Osteoblast (primary cell): ENCODE measurements around the gene MAGEA9B. TPM values are rescaled to one million over a fixed set of nuclear protein-coding genes. Genes with fewer than 3 reads are reported as not detected.
"Not testable (repeated sequence)": the region's sequence is repeated elsewhere in the genome, so short reads cannot be mapped to it uniquely, and the experiment has no call there.

Experiments
- DNase-seq: peaks from one replicate; pipeline ENCODE4 v3.0.0; 2011; ENCODE audit warnings: low spot score, mixed read lengths; ENCODE audit not compliant: insufficient read length; ENCODE audit errors: missing footprints
- H2AFZ ChIP-seq: 2 replicates; pipeline ENCODE4 v1.6.0; 2011; ENCODE audit warnings: mild to moderate bottlenecking, low read length
- H3K27ac ChIP-seq: 2 replicates; pipeline ENCODE4 v1.5.1; 2011; ENCODE audit warnings: mild to moderate bottlenecking, low read depth, low read length, moderate library complexity
- H3K27me3 ChIP-seq: 2 replicates; pipeline ENCODE4 v1.6.0; 2012; ENCODE audit warnings: mild to moderate bottlenecking, control low read depth, inconsistent platforms, low read length, moderate library complexity; ENCODE audit not compliant: insufficient read depth
- H3K36me3 ChIP-seq: 2 replicates; pipeline ENCODE4 v1.5.1; 2011; ENCODE audit warnings: mild to moderate bottlenecking, low read length, control low read depth, moderate library complexity; ENCODE audit not compliant: insufficient read depth
- H3K4me1 ChIP-seq: 2 replicates; pipeline ENCODE4 v1.5.1; 2011; ENCODE audit warnings: mild to moderate bottlenecking, low read length, control low read depth, moderate library complexity; ENCODE audit not compliant: insufficient read depth
- H3K4me2 ChIP-seq: 2 replicates; pipeline ENCODE4 v1.6.0; 2011; ENCODE audit warnings: mild to moderate bottlenecking, low read length; ENCODE audit not compliant: insufficient read depth
- H3K4me3 ChIP-seq: fragments of 200-600 bp; sonication (generic); 3 replicates; pipeline ENCODE4 v1.5.1; 2012; ENCODE audit warnings: mild to moderate bottlenecking, low read length, inconsistent platforms; ENCODE audit not compliant: insufficient read depth
- H3K79me2 ChIP-seq: 2 replicates; pipeline ENCODE4 v1.6.0; 2012; ENCODE audit warnings: mild to moderate bottlenecking, low read length, control low read depth, inconsistent platforms; ENCODE audit not compliant: insufficient read depth
- H3K9me3 ChIP-seq: 2 replicates; pipeline ENCODE4 v1.5.1; 2011; ENCODE audit warnings: low read depth, low read length, control low read depth
- H4K20me1 ChIP-seq: 2 replicates; pipeline ENCODE4 v1.6.0; 2012; ENCODE audit warnings: mild to moderate bottlenecking, low read length, control low read depth; ENCODE audit not compliant: insufficient read depth
- CTCF ChIP-seq: IDR thresholded peaks from 2 replicates; pipeline ENCODE4 v1.5.1; 2011; ENCODE audit warnings: mild to moderate bottlenecking, low read depth, low read length, moderate library complexity; ENCODE audit errors: extremely low read depth
- total RNA-seq: library from RNA; depleted of rRNA; stranded (reverse); fragments of >200 nt; gene quantifications from 2 replicates; pipeline ENCODE4 v1.2.3, GENCODE V29; 2012

MAGEA9B gene
- total RNA-seq, 1 donor = not detected

- H3K4me1 ChIP-seq = no peaks in the 10 kb centered on the region
- no peak overlapping the region for H2AFZ ChIP-seq
These were observed 19.4 kb downstream of the MAGEA9B start for GRCh38 chrX:149567621-149568417.

GRCh38 chrX:149563359-149563758 is 23.9 kb downstream of the MAGEA9B start:
- Histone ChIP-seq H3K27me3 (no peaks in the 10 kb centered on the region), H3K4me3 (no peak overlapping the region), H2AFZ (no peak overlapping the region), H3K36me3 (no peaks in the 10 kb centered on the region), H3K27ac (no peak overlapping the region), H4K20me1 (no peaks in the 10 kb centered on the region), H3K4me2 (no peak overlapping the region), H3K9me3 (no peaks in the 10 kb centered on the region), H3K79me2 (no peaks in the 10 kb centered on the region), H3K4me1 (no peaks in the 10 kb centered on the region)
- no peak for DNase-seq
- TF ChIP-seq CTCF = no peak

More at GRCh38 chrX:149567621-149568417, 19.4 kb downstream of the MAGEA9B start:
- Histone ChIP-seq H3K27me3 (peaks cover 2% of the 10 kb centered on the region), H3K79me2 (no peaks in the 10 kb centered on the region), H3K36me3 (no peaks in the 10 kb centered on the region), H3K9me3 (no peaks in the 10 kb centered on the region), H3K4me3 (no peak overlapping the region), H3K4me2 (no peak overlapping the region), H4K20me1 (no peaks in the 10 kb centered on the region), H3K27ac (no peak overlapping the region)
- no peak for TF ChIP-seq CTCF
- DNase-seq = no peak

GRCh38 chrX:149555251-149555650 is 32.0 kb downstream of the MAGEA9B start:
- not testable (repeated sequence) for H3K27me3 ChIP-seq, H3K4me1 ChIP-seq, H3K36me3 ChIP-seq, DNase-seq, H2AFZ ChIP-seq, H3K4me2 ChIP-seq, H3K9me3 ChIP-seq, H3K4me3 ChIP-seq, H3K79me2 ChIP-seq, H3K27ac ChIP-seq, H4K20me1 ChIP-seq

GRCh38 chrX:149551939-149552248 is 35.4 kb downstream of the MAGEA9B start:
- DNase-seq, H3K9me3 ChIP-seq: not testable (repeated sequence)

GRCh38 chrX:149551245-149551938 is 35.9 kb downstream of the MAGEA9B start:
- not testable (repeated sequence) for H3K9me3 ChIP-seq, H3K4me2 ChIP-seq, H3K27ac ChIP-seq, H3K27me3 ChIP-seq, H3K4me3 ChIP-seq, H3K79me2 ChIP-seq, H3K36me3 ChIP-seq, H2AFZ ChIP-seq, DNase-seq, H3K4me1 ChIP-seq, H4K20me1 ChIP-seq

More at GRCh38 chrX:149551939-149552248, 35.4 kb downstream of the MAGEA9B start:
- not testable (repeated sequence) for H3K27me3 ChIP-seq, H3K36me3 ChIP-seq, H2AFZ ChIP-seq, H3K4me2 ChIP-seq, H3K79me2 ChIP-seq, H3K4me1 ChIP-seq, H3K27ac ChIP-seq, H4K20me1 ChIP-seq, H3K4me3 ChIP-seq

- H3K27me3 ChIP-seq, H3K4me3 ChIP-seq, H3K4me1 ChIP-seq, H2AFZ ChIP-seq, H3K36me3 ChIP-seq, H3K79me2 ChIP-seq, H3K9me3 ChIP-seq, H3K27ac ChIP-seq, H4K20me1 ChIP-seq, H3K4me2 ChIP-seq, DNase-seq: not testable (repeated sequence)
These were observed 36.8 kb downstream of the MAGEA9B start for GRCh38 chrX:149550454-149550853.

- H3K79me2 ChIP-seq, H4K20me1 ChIP-seq, DNase-seq, H2AFZ ChIP-seq, H3K27ac ChIP-seq, H3K9me3 ChIP-seq, H3K4me2 ChIP-seq, H3K4me3 ChIP-seq, H3K4me1 ChIP-seq, H3K27me3 ChIP-seq, H3K36me3 ChIP-seq: not testable (repeated sequence)
These were observed 37.6 kb downstream of the MAGEA9B start, which contains the start of gene HSFX3 for GRCh38 chrX:149549701-149550100. TSS of gene HSFX3 (minus strand) at chrX:149549924. CDS start at chrX:149549852, 72 bp downstream.
